ENCODE measurements around the gene LDLRAD4.

Gene LDLRAD4

GRCh38 chr18:13309031-13309747 is 90.6 kb downstream of the LDLRAD4 start:
- no peak for DNase-seq (ENCODE audit: low spot score)

- no peak for DNase-seq (ENCODE audit: low spot score)
Observed at GRCh38 chr18:13309748-13310670, 91.4 kb downstream of the LDLRAD4 start.

- DNase-seq (ENCODE audit: low spot score), result no peak
Observed at GRCh38 chr18:13311193-13311592, 92.6 kb downstream of the LDLRAD4 start.

GRCh38 chr18:13312515-13312914 is 94.0 kb downstream of the LDLRAD4 start:
- no peak for DNase-seq (ENCODE audit: low spot score)

- DNase-seq (ENCODE audit: low spot score), result no peak
Observed at GRCh38 chr18:13313006-13313686, 94.6 kb downstream of the LDLRAD4 start.

- no peak for DNase-seq (ENCODE audit: low spot score)
Observed at GRCh38 chr18:13315000-13315399, 96.4 kb downstream of the LDLRAD4 start.

GRCh38 chr18:13316063-13316462 is 97.5 kb downstream of the LDLRAD4 start:
- no peak for DNase-seq (ENCODE audit: low spot score)

GRCh38 chr18:13317801-13318200 is 99.2 kb downstream of the LDLRAD4 start:
- no peak for DNase-seq (ENCODE audit: low spot score)

GRCh38 chr18:13318731-13319501 is 100.4 kb downstream of the LDLRAD4 start:
- no peak for DNase-seq (ENCODE audit: low spot score)

GRCh38 chr18:13319629-13320028 is 101.1 kb downstream of the LDLRAD4 start:
- DNase-seq (ENCODE audit: low spot score), result no peak

GRCh38 chr18:13320096-13320495 is 101.5 kb downstream of the LDLRAD4 start:
- DNase-seq (ENCODE audit: low spot score), result no peak

- DNase-seq (ENCODE audit: low spot score), result no peak
Observed at GRCh38 chr18:13320891-13321425, 102.4 kb downstream of the LDLRAD4 start.

GRCh38 chr18:13321923-13322322 is 103.4 kb downstream of the LDLRAD4 start:
- DNase-seq (ENCODE audit: low spot score), result no peak

- no peak for DNase-seq (ENCODE audit: low spot score)
Observed at GRCh38 chr18:13323186-13323585, 104.6 kb downstream of the LDLRAD4 start.

- no peak for DNase-seq (ENCODE audit: low spot score)
Observed at GRCh38 chr18:13324880-13325279, 106.3 kb downstream of the LDLRAD4 start.

GRCh38 chr18:13328213-13328612 is 109.7 kb downstream of the LDLRAD4 start:
- no peak for DNase-seq (ENCODE audit: low spot score)

- DNase-seq (ENCODE audit: low spot score), result no peak
Observed at GRCh38 chr18:13330996-13331395, 112.4 kb downstream of the LDLRAD4 start.

- no peak for DNase-seq (ENCODE audit: low spot score)
Observed at GRCh38 chr18:13331846-13332245, 113.3 kb downstream of the LDLRAD4 start.

- DNase-seq (ENCODE audit: low spot score), result no peak
Observed at GRCh38 chr18:13332874-13333273, 114.3 kb downstream of the LDLRAD4 start.

- no peak for DNase-seq (ENCODE audit: low spot score)
Observed at GRCh38 chr18:13335903-13336302, 117.3 kb downstream of the LDLRAD4 start.

GRCh38 chr18:13336841-13337240 is 118.3 kb downstream of the LDLRAD4 start:
- no peak for DNase-seq (ENCODE audit: low spot score)

GRCh38 chr18:13337369-13337768 is 118.8 kb downstream of the LDLRAD4 start:
- no peak for DNase-seq (ENCODE audit: low spot score)
